SK-N-SH (cell line): ENCODE data around the gene ZBTB16. TPM values are rescaled to one million over a fixed set of nuclear protein-coding genes. Genes with fewer than 3 reads are reported as not detected.

Source experiments
- CTCF ChIA-PET: fragments of 300-600, 350-600 bp; formaldehyde crosslinking; extraction: SDS; loops from one replicate; lab custom pipeline; 2021; lab: Yijun Ruan, JAX
- POLR2A ChIA-PET: fragments of 350-600 bp; sonication (Branson Sonifier 250); formaldehyde crosslinking; extraction: SDS; loops from one replicate; lab custom pipeline; 2020; ENCODE audit warnings: antibody characterized with exemption, inconsistent platforms; lab: Yijun Ruan, JAX
- DNase-seq: peaks from one replicate; pipeline ENCODE4 v3.0.0; 2012
- H2AFZ ChIP-seq: fragments of 200-600 bp; sonication (generic); 2 replicates; pipeline ENCODE4 v1.8.1; 2016; ENCODE audit warnings: antibody characterized with exemption, mild to moderate bottlenecking, low read depth
- H3F3A ChIP-seq: fragments of 200-600 bp; sonication (generic); replicated peaks from 2 replicates; pipeline ENCODE3; 2016; ENCODE audit warnings: antibody characterized with exemption, mild to moderate bottlenecking; ENCODE audit not compliant: insufficient read depth
- H3K27ac ChIP-seq, 2 experiments: fragments of 200-500 bp in 1 of 2; fragments of 200-600 bp in 1 of 2; sonication (Bioruptor generic) in 1 of 2; sonication (generic), shearing (Covaris generic) in 1 of 2; 2 replicates each; pipeline versions ENCODE4 v1.5.1 to v1.6.1; 2014 to 2016; ENCODE audit warnings: low read depth in 2 of 2, inconsistent platforms in 1 of 2, low read length in 1 of 2, mild to moderate bottlenecking in 1 of 2, mixed read lengths in 1 of 2
- H3K27me3 ChIP-seq: fragments of 200-600 bp; sonication (generic), shearing (Covaris generic); 2 replicates; pipeline ENCODE4 v1.6.1; 2016; ENCODE audit warnings: mixed run types; ENCODE audit not compliant: insufficient read depth
- H3K36me3 ChIP-seq, 2 experiments: fragments of 200-500 bp in 1 of 2; fragments of 200-600 bp in 1 of 2; sonication (Bioruptor generic) in 1 of 2; sonication (generic) in 1 of 2; replicated peaks in 1 of 2; 2 replicates each; pipeline versions ENCODE3 to v1.5.1; 2014 to 2016; ENCODE audit warnings: low read length in 1 of 2, mild to moderate bottlenecking in 1 of 2; ENCODE audit not compliant: insufficient read depth in 2 of 2, control insufficient read depth in 1 of 2
- H3K4me1 ChIP-seq, 2 experiments: fragments of 200-500 bp in 1 of 2; fragments of 200-600 bp in 1 of 2; sonication (Bioruptor generic) in 1 of 2; sonication (generic), shearing (Covaris generic) in 1 of 2; 2 replicates each; pipeline versions ENCODE4 v1.5.1 to v1.6.1; 2014 to 2016; ENCODE audit warnings: low read depth in 1 of 2, low read length in 1 of 2, mixed run types in 1 of 2; ENCODE audit not compliant: insufficient read depth in 2 of 2, control insufficient read depth in 1 of 2
- H3K4me2 ChIP-seq: fragments of 200-600 bp; sonication (generic), shearing (Covaris generic); 2 replicates; pipeline ENCODE4 v1.6.1; 2017; ENCODE audit warnings: mixed run types
- H3K4me3 ChIP-seq, 2 experiments: fragments of 200-500 bp in 1 of 2; fragments of 200-600 bp in 1 of 2; sonication (Bioruptor generic) in 1 of 2; sonication (generic), shearing (Covaris generic) in 1 of 2; 2 replicates each; pipeline versions ENCODE4 v1.5.1 to v1.8.1; 2014 to 2016; ENCODE audit warnings: low read depth in 2 of 2, inconsistent platforms in 1 of 2, low read length in 1 of 2, mild to moderate bottlenecking in 1 of 2, mixed read lengths in 1 of 2, moderate library complexity in 1 of 2
- H3K79me2 ChIP-seq: fragments of 200-600 bp; sonication (generic); 2 replicates; pipeline ENCODE4 v1.8.1; 2017; ENCODE audit warnings: mild to moderate bottlenecking; ENCODE audit not compliant: insufficient read depth
- H3K9ac ChIP-seq: fragments of 200-600 bp; sonication (generic); 2 replicates; pipeline ENCODE4 v1.6.1; 2017; ENCODE audit warnings: mixed run types
- H3K9me2 ChIP-seq: fragments of 200-600 bp; sonication (generic); 2 replicates; pipeline ENCODE4 v1.6.1; 2017; ENCODE audit warnings: mixed run types
- H3K9me3 ChIP-seq: fragments of 200-600 bp; sonication (generic); 2 replicates; pipeline ENCODE4 v1.6.1; 2017; ENCODE audit warnings: mixed run types, mild to moderate bottlenecking, moderate library complexity
- H4K20me1 ChIP-seq: fragments of 200-600 bp; sonication (generic); 2 replicates; pipeline ENCODE4 v1.6.1; 2017; ENCODE audit warnings: mild to moderate bottlenecking, mixed run types; ENCODE audit not compliant: insufficient read depth
- CTCF ChIP-seq: fragments of 200-600 bp; sonication (generic); IDR thresholded peaks from 2 replicates; pipeline ENCODE4 v1.6.1; 2017; ENCODE audit warnings: antibody characterized with exemption, mild to moderate bottlenecking, moderate library complexity
- ELF1 ChIP-seq: IDR thresholded peaks from 2 replicates; pipeline ENCODE4 v1.4.0; 2012
- EZH2phosphoT487 ChIP-seq: fragments of 200-600 bp; sonication (generic); IDR thresholded peaks from 2 replicates; pipeline ENCODE4 v1.6.1; 2017; ENCODE audit warnings: low read depth, mixed run types, mild to moderate bottlenecking, antibody characterized with exemption, moderate library complexity, borderline replicate concordance
- FOSL2 ChIP-seq: IDR thresholded peaks from 2 replicates; pipeline ENCODE4 v1.4.0; 2012; ENCODE audit warnings: low read depth, mild to moderate bottlenecking, moderate library complexity, borderline replicate concordance
- FOXM1 ChIP-seq: IDR thresholded peaks from 2 replicates; pipeline ENCODE4 v1.4.0; 2012; ENCODE audit warnings: low read depth, mild to moderate bottlenecking
- GABPA ChIP-seq: IDR thresholded peaks from 2 replicates; pipeline ENCODE4 v1.4.0; 2012; ENCODE audit warnings: low read depth, mild to moderate bottlenecking
- GATA2 ChIP-seq: sonication (generic); formaldehyde crosslinking; IDR thresholded peaks from 2 replicates; pipeline ENCODE4 v1.5.0; 2020; ENCODE audit warnings: mild to moderate bottlenecking, missing genetic modification reagents
- IRF3 ChIP-seq: fragments of 150-350 bp; IDR thresholded peaks from 2 replicates; pipeline ENCODE4 v1.6.1; 2016; ENCODE audit warnings: mild to moderate bottlenecking, low read depth, low read length
- MAX ChIP-seq: IDR thresholded peaks from 2 replicates; pipeline ENCODE4 v1.4.0; 2012; ENCODE audit warnings: low read depth
- MEF2A ChIP-seq: IDR thresholded peaks from 2 replicates; pipeline ENCODE4 v1.4.0; 2012; ENCODE audit warnings: low read depth, borderline replicate concordance
- NFIC ChIP-seq: IDR thresholded peaks from 2 replicates; pipeline ENCODE4 v1.4.0; 2012; ENCODE audit warnings: borderline replicate concordance
- RCOR1 ChIP-seq: fragments of 150-350 bp; IDR thresholded peaks from 2 replicates; pipeline ENCODE4 v1.6.1; 2017; ENCODE audit warnings: antibody characterized with exemption, low read length
- REST ChIP-seq: IDR thresholded peaks from 2 replicates; pipeline ENCODE4 v1.6.1; 2012; ENCODE audit warnings: mild to moderate bottlenecking, low read depth, low read length, moderate library complexity
- RXRA ChIP-seq: IDR thresholded peaks from 2 replicates; pipeline ENCODE4 v1.4.0; 2012; ENCODE audit warnings: low read depth, mild to moderate bottlenecking, borderline replicate concordance
- SMC3 ChIP-seq: IDR thresholded peaks from 2 replicates; pipeline ENCODE4 v1.6.1; 2012; ENCODE audit warnings: low read depth, low read length, improper control_type of control experiment
- TAF1 ChIP-seq: IDR thresholded peaks from 2 replicates; pipeline ENCODE4 v1.6.1; 2012; ENCODE audit warnings: low read depth, mild to moderate bottlenecking, low read length, moderate library complexity, borderline replicate concordance
- TEAD4 ChIP-seq: IDR thresholded peaks from 2 replicates; pipeline ENCODE4 v1.4.0; 2012; ENCODE audit warnings: mild to moderate bottlenecking, borderline replicate concordance; ENCODE audit not compliant: insufficient read depth
- USF2 ChIP-seq: fragments of 150-350 bp; IDR thresholded peaks from 2 replicates; pipeline ENCODE4 v1.6.1; 2017; ENCODE audit warnings: antibody characterized with exemption, low read length, low read depth, borderline replicate concordance
- ZBTB33 ChIP-seq: IDR thresholded peaks from 2 replicates; pipeline ENCODE4 v1.4.0; 2012; ENCODE audit warnings: low read depth, borderline replicate concordance
- WGBS: methylation state at CpG from one replicate; pipeline ENCODE4 v1.1.6; 2017; ENCODE audit warnings: low lambda C conversion rate; 5-methylcytosine and 5-hydroxymethylcytosine counted together
- polyA plus RNA-seq, 3 experiments: library from polyadenylated mRNA; depleted of rRNA; stranded (reverse); fragments of >200 nt; gene quantifications; 2 replicates each; pipeline ENCODE4 v1.2.3, GENCODE V29; 2012

The ZBTB16 gene
- polyA plus RNA-seq, 1 of the 3 experiments (the other 2 are of a cell fraction), result not detected

GRCh38 chr11:114170226-114170625 is 110.7 kb downstream of the ZBTB16 start (continued):
- TF ChIP-seq ZBTB33 (no peak), GATA2 (no peak), EZH2phosphoT487 (no peak), MEF2A (no peak), GABPA (no peak), USF2 (no peak), ELF1 (no peak), TEAD4 (no peak), FOSL2 (no peak), RXRA (no peak)

GRCh38 chr11:114171257-114172054 is 111.9 kb downstream of the ZBTB16 start:
- no peak overlapping the region for H3K4me3 ChIP-seq
- no peaks in the 10 kb centered on the region for H3F3A ChIP-seq
- no peak overlapping the region for H3K9ac ChIP-seq
- ChIA-PET CTCF (interaction anchor here (1.0 to 3.3 kb wide), 7 partner anchors 9 to 177 kb away, joined by 3 to 20 read pairs (median 5); no protein-coding TSS in a partner anchor), POLR2A (interaction anchor here (1.8 kb wide), 1 partner anchor 12 kb away, joined by 4 read pairs; no protein-coding TSS in a partner anchor)
- H3K9me3 ChIP-seq, result no peaks in the 10 kb centered on the region
- no peaks in the 10 kb centered on the region for H3K79me2 ChIP-seq
- H3K4me1 ChIP-seq, result peaks cover 2 to 13% of the 10 kb centered on the region in 2 experiments; a peak in 3 of 4 replicates
- H2AFZ ChIP-seq, result no peak overlapping the region
- H3K36me3 ChIP-seq, result no peaks in the 10 kb centered on the region
- H3K27me3 ChIP-seq, result peaks cover 60% of the 10 kb centered on the region
- 61% methylated on average over 14 of the region's 15 CpGs for WGBS
- no peak for DNase-seq
- no peak overlapping the region for H3K27ac ChIP-seq
- H4K20me1 ChIP-seq, result 0 out of 2 replicates have a peak, but pooled peaks cover 2% of the 10 kb centered on the region
- no peaks in the 10 kb centered on the region for H3K9me2 ChIP-seq
- H3K4me2 ChIP-seq, result no peak overlapping the region
- no peak for TF ChIP-seq TAF1
- no peak for TF ChIP-seq SMC3
- no peak for TF ChIP-seq GABPA
- TF ChIP-seq REST, result no peak
- TF ChIP-seq IRF3, result no peak
- no peak for TF ChIP-seq NFIC
- no peak for TF ChIP-seq MAX
- no peak for TF ChIP-seq RXRA
- TF ChIP-seq FOXM1, result no peak
- TF ChIP-seq CTCF, result no peak
- no peak for TF ChIP-seq RCOR1
- TF ChIP-seq ELF1, result no peak
